Endodermal cell (in vitro differentiated cells): ENCODE results near the gene DOCK2. TPM values are rescaled to one million over a fixed set of nuclear protein-coding genes. Genes with fewer than 3 reads are reported as not detected.

Experiments
- DNase-seq: peaks from one replicate; pipeline ENCODE4 v3.0.0-alpha.2; 2017
- H3K27ac ChIP-seq: 2 replicates; pipeline ENCODE4 v1.5.1; 2013; ENCODE audit warnings: mild to moderate bottlenecking, low read depth, low read length, moderate library complexity
- H3K27me3 ChIP-seq: 2 replicates; pipeline ENCODE4 v1.6.1; 2013; ENCODE audit warnings: mild to moderate bottlenecking, low read length, moderate library complexity; ENCODE audit not compliant: insufficient read depth, control insufficient read depth, poor library complexity, severe bottlenecking
- H3K36me3 ChIP-seq: 2 replicates; pipeline ENCODE4 v1.7.0; 2013; ENCODE audit warnings: mild to moderate bottlenecking, low read length, moderate library complexity; ENCODE audit not compliant: control insufficient read depth, insufficient read depth
- H3K4me1 ChIP-seq: one replicate; pipeline ENCODE4 v1.7.0; 2013; ENCODE audit warnings: low read length; ENCODE audit not compliant: control insufficient read depth, insufficient read depth
- H3K4me3 ChIP-seq: 2 replicates; pipeline ENCODE4 v1.5.1; 2013; ENCODE audit warnings: mild to moderate bottlenecking, low read length, moderate library complexity
- H3K9ac ChIP-seq: 2 replicates; pipeline ENCODE4 v1.6.1; 2013; ENCODE audit warnings: mild to moderate bottlenecking, low read length, moderate library complexity; ENCODE audit not compliant: poor library complexity, severe bottlenecking; ENCODE audit errors: extremely low read depth
- H3K9me3 ChIP-seq: 2 replicates; pipeline ENCODE4 v1.6.1; 2013; ENCODE audit warnings: mild to moderate bottlenecking, low read length, moderate library complexity; ENCODE audit not compliant: control insufficient read depth
- H3K27ac Mint-ChIP-seq: 2 replicates; pipeline ENCODE4 v1.8.0; 2020; ENCODE audit warnings: mixed read lengths
- H3K27me3 Mint-ChIP-seq: 2 replicates; pipeline ENCODE4 v1.8.0; 2021; ENCODE audit warnings: mild to moderate bottlenecking, mixed read lengths; ENCODE audit not compliant: insufficient read depth
- H3K36me3 Mint-ChIP-seq: 2 replicates; pipeline ENCODE4 v1.8.0; 2020; ENCODE audit warnings: low read depth, mixed read lengths
- H3K4me1 Mint-ChIP-seq: 2 replicates; pipeline ENCODE4 v1.8.0; 2020; ENCODE audit warnings: mixed read lengths
- H3K4me3 Mint-ChIP-seq: 2 replicates; pipeline ENCODE4 v1.8.0; 2020; ENCODE audit warnings: mild to moderate bottlenecking, moderate library complexity, mixed read lengths
- H3K9me3 Mint-ChIP-seq: 2 replicates; pipeline ENCODE4 v1.8.0; 2020; ENCODE audit warnings: mild to moderate bottlenecking, mixed read lengths
- CTCF ChIP-seq: fragments of 200-600 bp; sonication (generic); conservative IDR thresholded peaks from 2 replicates; pipeline ENCODE4 v1.5.0; 2021; ENCODE audit warnings: antibody characterized with exemption, mild to moderate bottlenecking
- WGBS, 2 experiments: methylation state at CpG; one replicate each; pipeline versions ENCODE4 v1.1.5 to v1.1.7; 2013; ENCODE audit warnings: missing lambda C conversion rate in 2 of 2, mixed read lengths in 1 of 2; ENCODE audit not compliant: insufficient coverage in 1 of 2, insufficient read length in 1 of 2; 5-methylcytosine and 5-hydroxymethylcytosine counted together
- total RNA-seq, 2 donors: library from RNA; stranded (reverse); fragmentation: NEBNext Ultra II Directional in 1 of 2; extraction: Animal tissue kit (Norgen Biotek cat#: 25700) in 1 of 2; gene quantifications; 2 replicates in 1 of 2; 3 replicates in 1 of 2; pipeline ENCODE4 v1.2.1, GENCODE V29; 2021

DOCK2 gene
- total RNA-seq, 2 donors from 2014 or later: 2.6 to 3.9 TPM

GRCh38 chr5:169809281-169809680 is 172.2 kb downstream of the DOCK2 start:
- Histone ChIP-seq H3K4me3 (no peak overlapping the region), H3K36me3 (no peaks in the 10 kb centered on the region), H3K9me3 (no peaks in the 10 kb centered on the region), H3K27me3 (no peaks in the 10 kb centered on the region), H3K9ac (no peak overlapping the region), H3K4me1 (peaks cover 5% of the 10 kb centered on the region), H3K27ac (no peak overlapping the region)
- H3K27ac Mint-ChIP-seq: no peak overlapping the region
- WGBS, 2 experiments: 76 to 85% methylated on average over 2 to 5 of the region's 5 CpGs
- no peaks in the 10 kb centered on the region for H3K36me3 Mint-ChIP-seq
- no peak overlapping the region for H3K4me3 Mint-ChIP-seq
- TF ChIP-seq CTCF: no peak
- peaks cover 20% of the 10 kb centered on the region for H3K4me1 Mint-ChIP-seq
- DNase-seq: no peak
- H3K27me3 Mint-ChIP-seq: no peaks in the 10 kb centered on the region
- H3K9me3 Mint-ChIP-seq: peaks cover 4% of the 10 kb centered on the region

DNA sequence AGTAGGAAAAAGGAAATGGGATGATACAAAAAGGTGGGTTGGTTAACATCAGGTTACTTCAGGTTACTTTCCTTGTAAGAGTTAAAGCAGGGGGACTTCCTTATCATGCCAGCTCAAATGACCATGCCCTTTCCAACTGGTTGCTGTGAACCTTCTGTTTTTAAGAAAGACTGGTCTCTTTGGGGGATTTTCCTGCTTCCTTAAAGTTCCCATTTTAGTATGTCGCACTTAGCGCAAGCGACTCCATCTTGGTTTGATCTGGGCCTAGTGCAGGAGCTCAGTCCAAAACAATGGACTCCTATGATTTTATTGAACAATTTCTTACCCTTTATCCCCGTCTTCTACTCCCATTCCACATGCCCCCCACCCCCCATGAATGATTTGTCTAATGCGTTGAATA is 173.4 kb downstream of the DOCK2 start:
- Histone ChIP-seq H3K4me3 (no peak overlapping the region), H3K36me3 (no peaks in the 10 kb centered on the region), H3K27ac (no peak overlapping the region), H3K9me3 (no peaks in the 10 kb centered on the region), H3K27me3 (no peaks in the 10 kb centered on the region), H3K4me1 (peaks cover 5% of the 10 kb centered on the region), H3K9ac (no peak overlapping the region)
- Mint-ChIP-seq H3K4me3 (no peak overlapping the region), H3K36me3 (no peaks in the 10 kb centered on the region), H3K9me3 (peaks cover 4% of the 10 kb centered on the region), H3K4me1 (peaks cover 20% of the 10 kb centered on the region), H3K27me3 (no peaks in the 10 kb centered on the region), H3K27ac (no peak overlapping the region)
- DNase-seq: no peak
- TF ChIP-seq CTCF: no peak
- WGBS, 2 experiments: 96 to 100% methylated on average over 3 to 5 of the region's 5 CpGs

- Histone ChIP-seq H3K9ac (no peak overlapping the region), H3K9me3 (no peaks in the 10 kb centered on the region), H3K4me3 (no peak overlapping the region), H3K36me3 (no peaks in the 10 kb centered on the region), H3K4me1 (peaks cover 5% of the 10 kb centered on the region), H3K27me3 (no peaks in the 10 kb centered on the region), H3K27ac (no peak overlapping the region)
- H3K27me3 Mint-ChIP-seq: no peaks in the 10 kb centered on the region
- no peak for DNase-seq
- peaks cover 20% of the 10 kb centered on the region for H3K4me1 Mint-ChIP-seq
- H3K36me3 Mint-ChIP-seq: no peaks in the 10 kb centered on the region
- peaks cover 4% of the 10 kb centered on the region for H3K9me3 Mint-ChIP-seq
- no peak for TF ChIP-seq CTCF
- no peak overlapping the region for H3K27ac Mint-ChIP-seq
- H3K4me3 Mint-ChIP-seq: no peak overlapping the region
- 91 to 100% methylated on average over 2 to 5 of the region's 5 CpGs for WGBS, 2 experiments
Observed at GRCh38 chr5:169811023-169811422, 173.9 kb downstream of the DOCK2 start.
